PFSK-1 (cell line): ENCODE data around the gene TMEM229A.

Source experiments
- FOXP2 ChIP-seq: optimal IDR thresholded peaks from 2 replicates; pipeline ENCODE3; 2011; ENCODE audit warnings: borderline replicate concordance, control low read depth, inconsistent platforms; ENCODE audit not compliant: insufficient read depth; ENCODE audit errors: extremely low read length, extremely low read depth
- TAF1 ChIP-seq: IDR thresholded peaks from 2 replicates; pipeline ENCODE4 v1.6.1; 2012; ENCODE audit warnings: low read length, control low read depth, borderline replicate concordance; ENCODE audit not compliant: insufficient read depth

- TF ChIP-seq FOXP2 (no peak), TAF1 (no peak)
Observed at GRCh38 chr7:124032369-124033094, at the start of gene TMEM229A.
